HUES6 (cell line): ENCODE measurements around the gene LIME1.
A peak's percentile ranks its signal among the peaks of the same experiment; 100 is the strongest.
"Not testable (repeated sequence)": the region's sequence is repeated elsewhere in the genome, so short reads cannot be mapped to it uniquely, and the experiment has no call there.

Experiments used
- H3K27ac ChIP-seq: 2 replicates; pipeline ENCODE4 v1.7.0; 2013; ENCODE audit warnings: low read depth, mild to moderate bottlenecking, low read length, inconsistent platforms
- H3K27me3 ChIP-seq: 2 replicates; pipeline ENCODE4 v1.6.1; 2013; ENCODE audit warnings: low read length; ENCODE audit not compliant: control insufficient read depth, insufficient read depth
- H3K36me3 ChIP-seq: 2 replicates; pipeline ENCODE4 v1.6.1; 2013; ENCODE audit warnings: low read length; ENCODE audit not compliant: control insufficient read depth, insufficient read depth
- H3K4me1 ChIP-seq: 2 replicates; pipeline ENCODE4 v1.6.1; 2013; ENCODE audit warnings: low read length; ENCODE audit not compliant: control insufficient read depth, insufficient read depth
- H3K4me3 ChIP-seq: 2 replicates; pipeline ENCODE4 v1.5.1; 2013; ENCODE audit warnings: low read depth, low read length
- H3K9ac ChIP-seq: one replicate; pipeline ENCODE4 v1.6.1; 2013; ENCODE audit warnings: mild to moderate bottlenecking, low read length
- H3K9me3 ChIP-seq: 2 replicates; pipeline ENCODE4 v1.6.1; 2013; ENCODE audit warnings: low read depth, low read length; ENCODE audit not compliant: control insufficient read depth, insufficient read depth

LIME1 gene

DNA sequence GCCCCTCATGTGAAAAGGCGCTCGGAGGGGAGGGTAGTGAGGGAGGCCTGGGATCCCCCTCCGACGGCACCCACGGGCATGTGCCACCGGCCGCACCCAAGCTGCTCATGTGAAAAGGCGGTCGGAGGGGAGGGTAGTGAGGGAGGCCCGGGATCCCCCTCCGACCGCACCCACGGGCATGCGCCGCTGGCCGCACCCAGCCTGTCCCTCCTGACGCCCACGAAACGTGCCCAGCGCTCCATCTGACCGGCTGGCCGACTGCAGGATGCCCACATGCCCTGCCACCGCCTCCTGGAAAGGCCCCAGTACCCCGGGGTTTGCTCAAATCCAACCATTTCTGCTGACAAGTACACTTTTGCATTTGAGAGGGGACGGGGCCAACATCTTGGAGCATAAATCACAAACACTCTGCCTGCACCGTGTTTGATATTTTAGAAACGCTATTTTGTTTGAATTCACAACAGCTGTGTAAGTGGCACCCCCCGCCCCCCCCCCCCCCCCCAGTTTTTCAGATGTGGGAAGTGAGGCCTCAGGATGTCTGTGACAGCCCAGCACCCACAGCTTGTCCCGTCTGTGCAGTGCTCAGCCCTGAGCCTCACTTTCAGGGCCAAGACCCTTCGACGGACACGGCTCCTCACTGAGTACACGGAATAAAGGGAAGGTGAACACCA, 37.2 kb downstream of the LIME1 start:
- no peak overlapping the region for H3K4me3 ChIP-seq
- no peaks in the 10 kb centered on the region for H3K27me3 ChIP-seq
- H3K36me3 ChIP-seq = peaks cover 8% of the 10 kb centered on the region
- H3K27ac ChIP-seq = no peak overlapping the region
- peaks cover 15% of the 10 kb centered on the region for H3K4me1 ChIP-seq
- H3K9ac ChIP-seq = no peak overlapping the region
- no peaks in the 10 kb centered on the region for H3K9me3 ChIP-seq

DNA sequence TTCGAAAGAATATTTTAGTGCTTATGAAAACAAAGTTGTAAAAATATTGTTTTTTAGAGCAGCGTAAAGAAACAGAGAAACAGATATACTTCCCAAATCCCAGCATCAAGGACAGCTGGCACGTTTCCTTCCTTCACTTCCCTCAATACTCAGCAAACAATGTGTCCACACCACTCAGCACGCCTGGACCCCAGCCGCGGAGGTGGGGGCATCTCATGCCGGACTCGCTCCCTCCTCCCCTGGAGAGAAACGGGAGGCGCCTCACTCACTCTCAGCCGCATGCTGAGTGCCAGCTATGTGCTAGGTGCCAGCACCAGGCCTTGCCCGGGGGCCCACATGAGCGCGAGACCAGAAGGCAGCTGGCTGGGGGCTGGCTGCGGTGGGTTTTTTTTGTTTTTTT, 37.8 kb downstream of the LIME1 start:
- H3K4me1 ChIP-seq = peaks cover 17% of the 10 kb centered on the region
- H3K27me3 ChIP-seq = no peaks in the 10 kb centered on the region
- no peak overlapping the region for H3K27ac ChIP-seq
- no peak overlapping the region for H3K9ac ChIP-seq
- no peak overlapping the region for H3K4me3 ChIP-seq
- peaks cover 2% of the 10 kb centered on the region for H3K36me3 ChIP-seq
- H3K9me3 ChIP-seq = no peaks in the 10 kb centered on the region

- H3K27ac ChIP-seq = no peak overlapping the region
- H3K4me1 ChIP-seq = peaks cover 17% of the 10 kb centered on the region
- H3K9ac ChIP-seq = peak overlapping the region; percentile 50
- H3K9me3 ChIP-seq = no peaks in the 10 kb centered on the region
- no peaks in the 10 kb centered on the region for H3K27me3 ChIP-seq
- H3K36me3 ChIP-seq = no peaks in the 10 kb centered on the region
- peak overlapping the region; percentile 61 for H3K4me3 ChIP-seq
Measured at GRCh38 chr20:63775096-63775978, 38.9 kb downstream of the LIME1 start.

DNA sequence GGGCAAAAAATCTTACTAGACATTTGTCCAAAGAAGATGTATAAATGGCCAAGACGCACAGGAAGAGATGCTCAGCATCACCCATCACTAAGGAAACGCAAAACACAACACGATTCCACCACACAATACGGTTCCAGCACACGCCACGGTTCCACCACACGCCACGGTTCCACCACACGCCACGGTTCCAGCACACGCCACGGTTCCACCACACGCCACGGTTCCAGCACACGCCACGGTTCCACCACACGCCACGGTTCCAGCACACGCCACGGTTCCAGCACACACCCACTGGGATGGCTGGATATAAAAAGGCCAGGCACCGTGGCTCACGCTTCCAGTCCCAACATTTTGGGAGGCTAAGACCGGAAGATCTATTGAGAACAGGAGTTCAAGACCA, 40.4 kb downstream of the LIME1 start:
- not testable (repeated sequence) for H3K27ac ChIP-seq, H3K27me3 ChIP-seq, H3K9ac ChIP-seq, H3K4me3 ChIP-seq, H3K36me3 ChIP-seq, H3K9me3 ChIP-seq
- peaks cover 17% of the 10 kb centered on the region for H3K4me1 ChIP-seq

GRCh38 chr20:63777614-63778013, 41.1 kb downstream of the LIME1 start:
- H3K4me3 ChIP-seq = no peak overlapping the region
- H3K27ac ChIP-seq = no peak overlapping the region
- no peak overlapping the region for H3K9ac ChIP-seq
- H3K27me3 ChIP-seq = no peaks in the 10 kb centered on the region
- H3K4me1 ChIP-seq = peaks cover 17% of the 10 kb centered on the region
- no peaks in the 10 kb centered on the region for H3K36me3 ChIP-seq
- no peaks in the 10 kb centered on the region for H3K9me3 ChIP-seq

GRCh38 chr20:63778034-63778752, 41.7 kb downstream of the LIME1 start:
- Histone ChIP-seq H3K27me3 (no peaks in the 10 kb centered on the region), H3K36me3 (no peaks in the 10 kb centered on the region), H3K4me3 (no peak overlapping the region), H3K4me1 (peaks cover 17% of the 10 kb centered on the region), H3K27ac (no peak overlapping the region), H3K9ac (no peak overlapping the region), H3K9me3 (no peaks in the 10 kb centered on the region)

GRCh38 chr20:63778857-63779256, 42.4 kb downstream of the LIME1 start:
- Histone ChIP-seq H3K9me3 (no peaks in the 10 kb centered on the region), H3K4me3 (no peak overlapping the region), H3K27ac (no peak overlapping the region), H3K9ac (no peak overlapping the region), H3K4me1 (peaks cover 17% of the 10 kb centered on the region), H3K27me3 (no peaks in the 10 kb centered on the region), H3K36me3 (no peaks in the 10 kb centered on the region)

- Histone ChIP-seq H3K9me3 (no peaks in the 10 kb centered on the region), H3K4me3 (no peak overlapping the region), H3K4me1 (peaks cover 7% of the 10 kb centered on the region; the same call in 1 of the 2 replicates), H3K36me3 (no peaks in the 10 kb centered on the region), H3K9ac (no peak overlapping the region), H3K27ac (no peak overlapping the region), H3K27me3 (no peaks in the 10 kb centered on the region)
Measured at GRCh38 chr20:63781181-63781580, 44.7 kb downstream of the LIME1 start.

- no peak overlapping the region for H3K4me3 ChIP-seq
- H3K36me3 ChIP-seq = no peaks in the 10 kb centered on the region
- H3K27ac ChIP-seq = no peak overlapping the region
- no peak overlapping the region for H3K9ac ChIP-seq
- H3K9me3 ChIP-seq = no peaks in the 10 kb centered on the region
- H3K27me3 ChIP-seq = no peaks in the 10 kb centered on the region
- peaks cover 7% of the 10 kb centered on the region; the same call in 1 of the 2 replicates for H3K4me1 ChIP-seq
Measured at GRCh38 chr20:63782051-63782471, 45.6 kb downstream of the LIME1 start.

DNA sequence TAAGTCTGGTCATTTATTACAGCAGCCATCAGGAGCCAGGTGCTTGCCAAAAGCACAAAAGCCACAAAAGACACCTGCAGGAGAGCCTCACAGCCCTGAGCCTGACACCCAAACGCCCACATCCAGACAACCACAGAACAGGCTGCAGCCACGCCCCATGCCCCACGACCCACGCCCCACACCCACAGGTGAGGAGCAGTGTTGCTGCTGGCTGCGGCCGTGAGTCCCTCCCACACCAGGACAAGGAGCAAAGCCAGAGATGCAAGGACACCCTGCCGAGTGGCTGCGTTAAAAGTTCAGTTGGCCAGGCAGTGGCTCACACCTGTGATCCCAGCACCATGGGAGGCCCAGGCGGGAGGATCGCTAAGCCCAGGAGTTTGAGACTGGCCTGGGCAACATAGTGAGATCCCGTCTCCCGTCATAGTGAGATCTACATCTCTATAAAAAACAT, 46.1 kb downstream of the LIME1 start:
- H3K9me3 ChIP-seq = no peaks in the 10 kb centered on the region
- peaks cover 7% of the 10 kb centered on the region; the same call in 1 of the 2 replicates for H3K4me1 ChIP-seq
- H3K9ac ChIP-seq = no peak overlapping the region
- no peak overlapping the region for H3K27ac ChIP-seq
- H3K27me3 ChIP-seq = no peaks in the 10 kb centered on the region
- H3K36me3 ChIP-seq = no peaks in the 10 kb centered on the region
- no peak overlapping the region for H3K4me3 ChIP-seq
